Measurements from ENCODE around the gene NUP42. TPM values are rescaled to one million over a fixed set of nuclear protein-coding genes. Genes with fewer than 3 reads are reported as not detected.

The NUP42 gene
- total and polyA plus RNA-seq, 9 of the 15 experiments (the other 6 are each of a cell fraction or from before 2014, with no cell fraction given), result 41.8 to 86.4 (median 71.2) TPM

GRCh38 chr7:23205909-23206767 is 24.3 kb downstream of the NUP42 start:
- H3K9ac ChIP-seq (ENCODE audit: insufficient read depth in 1 of 2, low read depth in 2 of 2, low read length in 2 of 2), result no peak overlapping the region

More at GRCh38 chr7:23205909-23206767, 24.3 kb downstream of the NUP42 start:
- ChIA-PET CTCF (ENCODE audit: low intra/inter-chr PET ratio) (no interaction called here), POLR2A (interaction anchor here (0.5 kb wide), 1 partner anchor 23 kb away, joined by 3 read pairs; no protein-coding TSS in a partner anchor)
- Histone ChIP-seq H3K9me1 (ENCODE audit: control insufficient read depth, insufficient read depth, low read length) (no peaks in the 10 kb centered on the region), H2AFZ (ENCODE audit: low read depth, low read length) (no peak overlapping the region), H3K27ac (ENCODE audit: extremely low read depth, low read depth, low read length) (no peak overlapping the region), H3K4me2 (ENCODE audit: insufficient read depth, low read length) (no peak overlapping the region), H4K20me1 (replicated peaks; ENCODE audit: control insufficient read depth, insufficient read depth, low read length) (no peaks in the 10 kb centered on the region), H3K36me3 (ENCODE audit: control insufficient read depth, insufficient read depth, low read length) (peaks cover 4% of the 10 kb centered on the region; the same call in 1 of the 3 replicates), H3K9me3 (replicated peaks; ENCODE audit: control insufficient read depth, insufficient read depth, low read depth, low read length) (no peaks in the 10 kb centered on the region), H3K4me1 (replicated peaks in 1 of 2; ENCODE audit: control insufficient read depth in 2 of 2, insufficient read depth in 2 of 2, low read length in 2 of 2) (peaks cover 0 to 3% of the 10 kb centered on the region in 2 experiments; a peak in 2 of 5 replicates), H3K27me3 (ENCODE audit: control insufficient read depth in 2 of 2, insufficient read depth in 2 of 2, low read length in 2 of 2) (no peaks in the 10 kb centered on the region), H3K4me3 (no peak overlapping the region), H3K79me2 (ENCODE audit: control insufficient read depth, insufficient read depth, low read length) (no peaks in the 10 kb centered on the region)
- FAIRE-seq (no peak), DNase-seq (ENCODE audit: extremely low read depth in 1 of 4, low spot score in 3 of 4) (no peak), ATAC-seq (no peak)
- no peak for TF ChIP-seq KDM5B (IDR thresholded peaks at IDR 0.05; ENCODE audit: insufficient replicate concordance, low read depth, low read length)
- no peak for TF ChIP-seq HMGN3 (IDR thresholded peaks at IDR 0.05; ENCODE audit: borderline replicate concordance, extremely low read depth, insufficient read length, low read depth, low read length)
- no peak for TF ChIP-seq BCLAF1 (IDR thresholded peaks at IDR 0.05; ENCODE audit: borderline replicate concordance in 1 of 2, control insufficient read depth in 1 of 2, low read depth in 2 of 2, low read length in 1 of 2)
- TF ChIP-seq ZNF197 (CRISPR knock-in tag; IDR thresholded peaks at IDR 0.05; ENCODE audit: low read depth), result no peak
- TF ChIP-seq, protein P1, sequence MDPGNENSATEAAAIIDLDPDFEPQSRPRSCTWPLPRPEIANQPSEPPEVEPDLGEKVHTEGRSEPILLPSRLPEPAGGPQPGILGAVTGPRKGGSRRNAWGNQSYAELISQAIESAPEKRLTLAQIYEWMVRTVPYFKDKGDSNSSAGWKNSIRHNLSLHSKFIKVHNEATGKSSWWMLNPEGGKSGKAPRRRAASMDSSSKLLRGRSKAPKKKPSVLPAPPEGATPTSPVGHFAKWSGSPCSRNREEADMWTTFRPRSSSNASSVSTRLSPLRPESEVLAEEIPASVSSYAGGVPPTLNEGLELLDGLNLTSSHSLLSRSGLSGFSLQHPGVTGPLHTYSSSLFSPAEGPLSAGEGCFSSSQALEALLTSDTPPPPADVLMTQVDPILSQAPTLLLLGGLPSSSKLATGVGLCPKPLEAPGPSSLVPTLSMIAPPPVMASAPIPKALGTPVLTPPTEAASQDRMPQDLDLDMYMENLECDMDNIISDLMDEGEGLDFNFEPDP (CRISPR knock-in tag; IDR thresholded peaks at IDR 0.05), result no peak
- TF ChIP-seq, protein P2, sequence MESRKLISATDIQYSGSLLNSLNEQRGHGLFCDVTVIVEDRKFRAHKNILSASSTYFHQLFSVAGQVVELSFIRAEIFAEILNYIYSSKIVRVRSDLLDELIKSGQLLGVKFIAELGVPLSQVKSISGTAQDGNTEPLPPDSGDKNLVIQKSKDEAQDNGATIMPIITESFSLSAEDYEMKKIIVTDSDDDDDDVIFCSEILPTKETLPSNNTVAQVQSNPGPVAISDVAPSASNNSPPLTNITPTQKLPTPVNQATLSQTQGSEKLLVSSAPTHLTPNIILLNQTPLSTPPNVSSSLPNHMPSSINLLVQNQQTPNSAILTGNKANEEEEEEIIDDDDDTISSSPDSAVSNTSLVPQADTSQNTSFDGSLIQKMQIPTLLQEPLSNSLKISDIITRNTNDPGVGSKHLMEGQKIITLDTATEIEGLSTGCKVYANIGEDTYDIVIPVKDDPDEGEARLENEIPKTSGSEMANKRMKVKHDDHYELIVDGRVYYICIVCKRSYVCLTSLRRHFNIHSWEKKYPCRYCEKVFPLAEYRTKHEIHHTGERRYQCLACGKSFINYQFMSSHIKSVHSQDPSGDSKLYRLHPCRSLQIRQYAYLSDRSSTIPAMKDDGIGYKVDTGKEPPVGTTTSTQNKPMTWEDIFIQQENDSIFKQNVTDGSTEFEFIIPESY (CRISPR knock-in tag; IDR thresholded peaks at IDR 0.05), result peak; percentile 76
- no peak for TF ChIP-seq TCF7L2 (IDR thresholded peaks at IDR 0.05; ENCODE audit: low read depth, low read length)
- TF ChIP-seq KAT7 (CRISPR knock-in tag; IDR thresholded peaks at IDR 0.05; ENCODE audit: borderline replicate concordance), result no peak
- no peak for TF ChIP-seq STAG1 (CRISPR knock-in tag; IDR thresholded peaks at IDR 0.05; ENCODE audit: borderline replicate concordance)
- BruUV-seq (replicated peaks), result no TSS peak
- intact Hi-C loops (cut with micrococcal nuclease), result no loop called here
- 93% methylated on average over 26 of the region's 76 CpGs for WGBS (ENCODE audit: insufficient coverage, low coverage, missing lambda C conversion rate)
- in situ Hi-C loops (cut with MboI), result no loop called here
